Measurements from ENCODE around the gene LATS1.

The LATS1 gene

DNA sequence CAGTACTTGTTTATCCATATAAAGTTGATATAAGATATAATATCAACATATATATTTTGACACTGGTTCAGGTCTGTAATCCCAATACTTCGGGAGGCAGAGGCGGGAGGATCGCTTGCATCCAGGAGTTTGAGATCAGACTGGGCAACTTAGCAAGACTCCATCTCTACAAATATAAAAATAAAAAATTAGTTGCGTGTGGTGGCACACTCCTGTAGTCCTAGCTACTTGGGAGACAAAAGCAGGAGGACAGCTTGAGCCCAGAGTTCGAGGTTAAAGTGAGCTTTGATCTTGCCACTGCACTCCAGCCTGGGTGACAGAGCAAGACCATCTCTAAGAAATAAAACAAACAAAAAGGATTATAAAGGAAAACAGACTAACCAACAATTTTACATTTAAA lies 60.5 kb downstream of the LATS1 start:
- DNase-seq: no peak

DNA sequence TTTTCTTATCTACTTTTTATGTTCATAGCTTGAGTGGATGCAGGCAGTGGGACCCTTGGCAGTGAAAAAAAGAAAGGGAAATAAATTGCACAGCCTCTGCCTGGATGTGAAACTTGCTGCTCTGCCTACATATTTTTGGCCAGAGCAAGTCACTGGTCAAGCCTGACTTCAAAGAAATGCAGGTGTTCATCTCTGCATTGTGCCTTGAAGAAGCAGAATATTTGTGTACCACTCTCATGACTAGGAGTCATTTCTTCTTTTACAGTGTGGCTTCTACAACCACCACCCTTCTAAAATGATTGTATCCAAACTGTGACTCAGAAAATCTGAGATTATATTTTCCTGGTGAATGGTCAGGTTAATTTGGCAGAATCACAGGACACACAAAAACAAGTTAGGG lies 66.8 kb downstream of the LATS1 start:
- DNase-seq: no peak

GRCh38 chr6:149648148-149649145 lies 69.5 kb downstream of the LATS1 start, which contains the start of gene KATNA1:
Gene KATNA1 (minus strand): TSS chr6:149648714. CDS start chr6:149638547, 10,167 bp downstream.
- DNase-seq: peak; percentile 2 to 49

- DNase-seq: no peak
Measured at GRCh38 chr6:149646599-149646998, 71.3 kb downstream of the LATS1 start.

DNA sequence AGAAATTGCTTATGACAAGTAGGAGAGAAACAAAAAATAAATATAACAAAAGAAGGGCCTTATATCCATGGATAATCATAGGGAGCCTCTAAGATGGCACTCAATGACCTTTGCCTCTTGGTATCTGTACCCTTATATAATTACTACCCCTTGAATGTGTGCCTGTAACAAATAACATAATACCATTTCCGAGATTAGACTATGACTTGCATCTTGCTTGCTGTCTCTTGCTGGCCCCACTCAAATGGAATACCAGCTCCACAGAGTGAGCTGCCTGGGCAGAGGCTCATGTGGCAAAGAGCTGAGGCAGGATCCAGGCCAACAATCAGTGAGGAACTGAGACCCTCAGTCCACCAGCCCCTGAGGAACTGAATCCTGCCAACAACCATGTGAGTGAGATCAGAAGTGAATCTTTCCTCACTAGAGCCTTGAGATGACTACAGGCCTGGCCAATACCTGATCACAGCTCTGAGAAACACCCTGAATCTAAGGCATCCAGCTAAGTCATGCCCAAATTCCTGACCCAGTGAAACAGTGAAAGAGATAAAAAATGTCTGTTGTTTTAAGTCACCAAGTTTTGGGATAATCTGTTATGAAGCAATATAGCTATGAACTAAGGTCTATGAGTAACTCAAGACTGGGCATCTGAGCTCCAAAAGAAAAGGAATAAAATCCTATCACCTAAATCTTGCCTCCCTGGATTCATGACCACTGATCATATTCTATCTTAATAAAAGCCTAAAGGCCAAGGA lies 74.9 kb downstream of the LATS1 start:
- DNase-seq: no peak

DNA sequence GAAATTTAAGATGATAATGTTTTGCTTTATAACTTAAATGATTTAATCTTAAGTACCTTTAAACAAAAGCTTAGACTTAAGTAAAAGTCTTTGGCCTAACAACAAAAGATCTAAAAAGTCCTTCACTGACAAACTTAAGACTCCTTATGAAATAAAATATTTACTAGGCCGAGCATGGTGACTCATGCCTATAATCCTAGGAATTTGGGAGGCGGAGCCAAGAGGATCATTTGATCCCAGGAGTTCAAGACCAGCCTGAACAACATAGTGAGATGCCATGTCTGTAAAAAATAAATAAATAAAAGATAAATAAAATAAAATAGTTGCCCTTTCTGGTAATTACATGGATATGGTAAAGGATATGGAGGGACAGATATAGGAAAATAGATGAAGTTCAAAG lies 81.8 kb downstream of the LATS1 start:
- DNase-seq: no peak

GRCh38 chr6:149634315-149634714 lies 83.6 kb downstream of the LATS1 start:
- no peak for DNase-seq

DNA sequence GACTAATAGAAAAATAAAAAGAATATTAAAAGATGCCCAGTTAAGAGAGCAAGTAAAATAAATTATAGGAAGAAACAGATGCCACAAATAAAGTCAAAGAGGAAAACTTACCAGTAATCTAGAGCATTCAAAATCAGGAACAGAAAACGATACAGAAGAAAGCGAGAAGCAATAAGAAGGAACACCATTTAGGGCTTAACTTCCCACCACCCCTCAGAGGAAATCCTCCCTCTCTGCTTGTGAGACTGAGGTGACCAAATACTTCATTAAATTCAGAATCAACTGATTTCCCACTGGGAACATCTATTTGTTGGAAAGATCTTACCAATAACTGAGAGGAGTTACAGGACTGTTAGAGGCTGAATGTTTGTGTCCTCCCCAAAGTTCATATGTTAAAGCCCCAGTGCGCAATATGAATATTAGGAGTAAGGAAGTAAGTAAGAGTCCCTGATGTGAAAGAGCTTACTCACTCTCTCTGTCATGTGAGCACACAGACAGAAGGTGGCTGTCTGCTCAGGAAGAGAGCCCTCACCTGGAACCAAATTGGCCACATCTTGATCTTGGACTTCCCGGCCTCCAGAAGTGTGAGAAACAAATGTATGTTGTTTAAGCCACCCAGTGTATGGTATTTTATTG lies 88.9 kb downstream of the LATS1 start:
- DNase-seq: no peak

DNA sequence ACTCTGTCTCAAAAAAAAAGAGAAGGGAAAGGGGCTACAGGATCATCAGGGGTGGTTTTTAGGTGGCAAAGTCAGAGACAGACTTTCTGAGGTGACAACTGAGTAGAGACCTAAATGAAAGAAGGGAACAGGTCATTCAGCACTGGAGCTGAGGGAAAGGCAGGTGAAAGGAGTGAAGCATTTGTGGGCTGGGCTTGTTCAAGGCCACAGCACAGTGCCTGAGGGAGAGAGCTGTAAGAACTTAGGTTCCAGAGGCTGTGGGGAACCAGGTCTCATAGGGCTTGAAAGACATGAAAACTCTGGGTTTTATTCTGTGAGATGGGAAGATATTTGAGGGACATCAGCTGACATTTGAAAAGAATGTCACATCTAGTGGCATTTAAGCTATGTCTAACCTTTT lies 90.2 kb downstream of the LATS1 start:
- no peak for DNase-seq

- no peak for DNase-seq
Measured at GRCh38 chr6:149615805-149616204, 102.1 kb downstream of the LATS1 start.

- no peak for DNase-seq
Measured at GRCh38 chr6:149614337-149614736, 103.6 kb downstream of the LATS1 start.

DNA sequence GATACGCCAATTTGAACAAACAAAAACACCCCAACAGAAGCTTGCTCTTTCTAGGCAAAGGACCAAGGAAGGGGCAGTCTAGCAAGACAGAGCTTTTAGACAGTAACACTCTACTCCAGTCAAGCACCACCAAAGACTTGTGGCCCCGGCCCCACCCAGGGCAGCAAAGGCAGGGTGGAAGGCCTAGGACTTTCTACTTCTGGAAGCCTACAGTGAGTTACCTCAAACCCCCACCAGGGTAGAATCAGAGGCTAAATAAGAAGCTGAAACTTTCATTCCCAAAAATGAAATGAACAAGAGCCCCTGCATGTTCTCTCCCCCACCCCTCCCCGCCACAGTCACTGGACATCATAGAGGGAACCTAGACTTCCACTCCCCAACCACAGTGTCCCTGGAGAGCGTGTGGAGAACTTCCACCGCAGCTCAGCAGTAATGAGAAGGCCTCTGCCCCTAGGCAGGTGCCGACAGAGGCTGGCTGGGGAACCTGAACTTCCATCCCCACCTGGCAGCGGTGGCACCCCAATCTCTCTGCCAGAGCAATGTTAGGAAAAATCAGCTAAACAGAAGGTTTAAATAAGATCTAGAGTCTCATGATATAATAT lies 109.4 kb downstream of the LATS1 start:
- no peak for DNase-seq
